NCI-H146 (cell line): ENCODE data around the gene NDRG4.

Experiments used
- DNase-seq: peaks from one replicate; lab custom pipeline; 2025; lab: John Stamatoyannopoulos, UW

The NDRG4 gene

GRCh38 chr16:58495521-58496331 is 4.2 kb upstream of the NDRG4 start:
- peak; percentile 42 for DNase-seq

DNA sequence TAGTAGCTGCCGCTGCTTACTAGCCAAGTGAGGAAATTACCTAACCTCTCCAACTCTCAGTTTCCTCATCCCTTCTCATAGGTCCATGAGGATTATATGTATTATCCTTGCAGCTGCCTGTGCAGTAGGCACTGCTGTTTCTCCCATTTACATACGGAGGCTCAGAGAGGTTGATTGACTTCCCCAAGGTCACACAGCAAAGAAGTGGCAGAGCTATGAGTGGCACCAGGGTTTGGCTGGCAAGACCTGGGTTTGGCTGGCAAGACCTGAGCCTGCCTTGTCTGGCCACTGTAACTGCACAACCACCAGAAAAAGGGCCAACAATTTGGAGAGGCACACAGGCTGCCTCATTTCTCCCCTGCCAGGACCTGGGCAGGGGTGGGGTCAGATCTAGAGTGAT is 2.5 kb upstream of the NDRG4 start:
- DNase-seq: no peak

- no peak for DNase-seq
Observed at GRCh38 chr16:58497935-58498334, 2.0 kb upstream of the NDRG4 start.

DNA sequence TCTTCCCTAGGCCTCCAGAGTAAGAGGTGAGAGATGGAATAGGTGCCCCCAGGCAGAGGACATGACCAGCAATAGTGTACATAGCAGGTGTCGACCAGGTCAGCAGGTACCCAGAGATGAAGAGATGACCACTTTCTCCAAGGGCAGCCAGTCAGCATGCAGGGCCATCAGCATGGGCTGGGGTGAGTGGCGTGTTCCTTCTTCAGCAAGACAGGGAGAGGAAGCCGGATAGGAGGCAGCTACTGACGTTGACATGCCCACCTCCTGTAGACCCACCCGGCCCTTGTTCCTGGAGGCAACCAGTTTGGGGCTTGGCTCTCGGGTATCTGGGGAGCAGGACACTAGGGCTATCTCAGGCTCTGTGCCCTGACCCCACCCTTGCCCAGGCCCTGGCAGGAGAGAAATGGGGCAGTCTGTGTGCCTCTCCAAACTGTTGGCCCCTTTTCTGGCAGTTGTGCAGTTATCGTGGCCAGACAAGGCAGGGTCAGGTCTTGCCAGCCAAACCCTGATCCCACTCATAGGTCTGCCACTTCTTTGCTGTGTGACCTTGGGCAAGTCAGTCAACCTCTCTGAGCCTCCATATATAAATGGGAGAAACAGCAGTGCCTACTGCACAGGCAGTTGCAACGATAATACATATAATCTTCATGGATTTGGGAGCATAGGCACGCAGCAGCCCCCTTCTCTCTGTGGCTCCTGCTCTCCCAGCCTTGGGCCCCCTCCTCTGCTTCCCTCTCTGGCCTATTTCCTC is 1.4 kb upstream of the NDRG4 start:
- no peak for DNase-seq

DNA sequence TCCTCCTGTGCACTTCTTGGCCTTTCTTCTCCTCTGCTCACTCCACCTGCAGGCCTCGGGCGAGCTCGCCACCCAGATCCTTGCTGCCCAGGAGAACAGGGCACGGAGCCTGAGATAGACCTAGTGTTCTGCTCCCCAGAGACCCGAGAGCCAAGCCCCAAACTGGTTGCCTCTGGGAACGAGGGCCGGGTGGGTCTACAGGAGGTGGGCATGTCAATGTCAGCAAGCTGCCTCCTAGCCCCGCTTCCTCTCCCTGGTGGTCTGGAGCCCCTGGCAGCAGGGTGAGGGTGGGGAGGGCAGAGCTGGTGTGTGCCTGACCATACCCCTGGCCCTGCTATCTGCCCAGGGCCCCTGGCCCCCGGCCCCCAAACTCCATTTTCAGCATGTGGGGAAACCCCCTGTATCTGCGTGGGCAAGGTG is 841 bp upstream of the NDRG4 start:
- no peak for DNase-seq

- DNase-seq: peak; percentile 26
Observed at GRCh38 chr16:58500430-58501241, 693 bp downstream of the NDRG4 start.

GRCh38 chr16:58501242-58502131 is 1.5 kb downstream of the NDRG4 start:
- peak; percentile 64 for DNase-seq

DNA sequence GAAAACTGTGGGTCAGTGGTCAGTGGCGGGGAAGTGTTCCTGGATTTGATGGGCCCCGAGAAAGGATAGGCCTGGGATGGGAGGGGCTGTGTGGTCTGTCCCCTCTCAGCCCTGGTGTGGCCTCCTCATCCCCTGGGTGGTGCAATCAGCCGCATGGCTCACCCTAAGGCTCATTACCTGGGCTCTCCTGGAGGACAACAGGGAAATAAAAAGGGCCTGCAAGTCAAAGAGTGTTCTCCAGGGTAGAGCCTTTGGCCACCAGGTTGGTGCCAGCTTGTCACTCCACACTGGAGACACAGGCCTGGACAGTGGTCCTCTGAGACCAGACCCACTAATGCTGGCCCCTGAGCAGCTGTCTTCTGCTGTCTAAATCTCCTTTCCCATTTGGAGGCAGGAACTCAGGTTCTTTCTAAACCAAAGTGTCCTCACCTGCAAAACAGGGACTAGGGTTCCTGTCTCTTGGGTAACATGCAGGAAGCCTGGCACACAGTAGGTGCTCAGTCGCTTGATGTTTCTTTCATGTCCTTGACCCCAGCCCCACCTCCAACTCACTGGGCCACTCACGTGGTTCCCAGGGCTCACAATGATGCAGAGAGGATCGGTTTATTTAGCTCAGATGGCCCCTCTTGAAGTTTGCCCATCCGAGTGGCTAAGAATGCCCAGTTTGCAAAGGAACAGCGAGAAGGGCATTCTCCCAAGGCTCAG is 2.4 kb downstream of the NDRG4 start:
- DNase-seq: no peak

DNA sequence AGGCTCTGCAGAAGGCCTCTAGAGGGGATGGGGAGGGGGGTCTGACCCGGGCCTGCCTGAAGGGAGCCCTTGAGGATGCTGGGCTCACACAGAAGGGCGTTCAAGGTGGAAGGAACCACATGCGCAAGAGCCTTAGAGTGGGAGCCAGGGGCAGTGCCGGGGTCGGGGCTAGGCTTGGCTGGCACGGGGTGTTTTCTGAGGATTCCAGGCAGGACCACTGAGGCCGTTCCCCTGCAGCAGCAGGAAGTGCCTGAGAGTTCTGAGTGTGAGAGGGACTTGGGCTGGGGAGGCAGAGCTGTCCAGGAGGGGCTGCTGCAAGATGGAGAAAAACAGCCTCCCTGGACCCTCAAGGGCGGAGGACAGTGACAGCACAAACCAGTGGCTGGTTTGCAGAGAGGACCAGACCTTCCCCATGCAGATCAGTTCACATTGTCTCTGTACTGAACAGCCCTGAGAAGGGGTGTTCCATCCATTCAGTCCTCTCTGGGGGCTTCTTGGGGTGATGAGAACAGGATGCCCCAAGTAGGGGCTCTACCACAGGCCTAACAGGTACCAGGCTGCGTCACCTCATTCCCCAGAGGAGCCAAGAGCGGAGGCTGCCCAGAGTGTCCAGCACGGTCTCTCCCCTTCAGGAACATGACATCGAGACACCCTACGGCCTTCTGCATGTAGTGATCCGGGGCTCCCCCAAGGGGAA is 3.4 kb downstream of the NDRG4 start:
- no peak for DNase-seq

DNA sequence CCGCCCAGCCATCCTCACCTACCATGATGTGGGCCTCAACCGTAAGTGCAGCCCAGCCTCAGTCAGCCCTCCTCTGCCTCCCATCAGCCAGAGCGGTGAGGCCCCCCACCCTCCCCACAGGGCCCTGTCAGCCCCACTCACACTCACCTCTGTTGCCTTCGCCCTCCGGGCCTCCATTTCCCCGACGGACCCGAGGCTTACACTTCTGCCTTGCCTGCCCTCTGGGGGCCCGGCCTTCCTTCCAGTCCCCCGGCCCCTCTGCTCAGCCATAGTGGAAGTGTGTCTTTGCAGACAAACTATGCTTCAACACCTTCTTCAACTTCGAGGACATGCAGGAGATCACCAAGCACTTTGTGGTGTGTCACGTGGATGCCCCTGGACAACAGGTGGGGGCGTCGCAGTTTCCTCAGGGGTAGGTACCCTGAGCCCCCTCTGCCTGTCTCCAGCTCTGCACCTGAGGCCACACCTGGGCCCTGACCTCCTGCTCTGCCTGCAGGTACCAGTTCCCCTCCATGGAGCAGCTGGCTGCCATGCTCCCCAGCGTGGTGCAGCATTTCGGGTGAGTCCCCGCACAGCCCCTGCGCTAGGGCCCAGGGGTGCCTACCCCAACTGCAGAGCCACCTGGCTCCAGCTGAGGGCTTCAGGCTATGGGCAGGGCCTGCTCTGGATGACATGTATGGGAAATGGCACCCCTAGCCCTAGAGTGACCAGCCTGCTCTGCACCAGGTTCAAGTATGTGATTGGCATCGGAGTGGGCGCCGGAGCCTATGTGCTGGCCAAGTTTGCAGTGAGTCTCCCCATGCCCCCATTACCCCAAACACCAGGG is 4.1 kb downstream of the NDRG4 start:
- no peak for DNase-seq

- DNase-seq: no peak
Observed at GRCh38 chr16:58506241-58507194, 6.6 kb downstream of the NDRG4 start.

- no peak for DNase-seq
Observed at GRCh38 chr16:58507195-58507962, 7.4 kb downstream of the NDRG4 start.

DNA sequence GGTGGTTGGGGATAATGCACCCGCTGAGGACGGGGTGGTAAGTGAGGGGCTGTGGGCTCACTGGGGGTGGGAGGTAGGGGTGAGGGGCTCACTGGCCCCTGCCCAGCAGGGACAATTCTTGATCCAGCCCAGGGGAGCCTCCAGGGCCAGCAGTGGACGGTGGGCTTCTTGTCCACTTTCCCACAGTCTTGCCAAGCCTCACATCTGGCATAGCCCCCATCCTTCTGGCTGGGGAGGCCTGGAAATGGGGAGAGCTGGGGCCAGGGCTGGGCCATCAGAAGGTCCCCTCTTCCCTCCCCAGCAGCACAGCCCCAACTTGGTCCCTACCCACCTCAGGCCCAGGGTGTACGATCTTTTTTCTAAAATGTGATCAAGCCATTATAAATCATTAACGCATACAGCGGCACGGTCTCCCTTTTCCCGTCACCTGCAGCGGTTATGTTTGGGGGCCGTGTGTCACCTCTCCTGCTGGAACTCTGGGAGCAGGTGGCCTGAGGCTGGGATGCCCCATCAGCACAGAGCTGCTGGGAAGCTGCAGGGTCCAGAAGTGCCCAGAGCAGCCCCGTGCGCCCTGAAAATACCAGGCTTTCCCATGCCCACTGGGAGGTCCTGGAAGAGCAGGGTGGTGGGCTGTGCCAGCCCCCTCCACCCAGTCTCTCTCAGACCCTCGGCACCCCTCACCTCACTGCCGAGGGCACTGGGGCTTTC is 8.2 kb downstream of the NDRG4 start:
- DNase-seq: no peak

DNA sequence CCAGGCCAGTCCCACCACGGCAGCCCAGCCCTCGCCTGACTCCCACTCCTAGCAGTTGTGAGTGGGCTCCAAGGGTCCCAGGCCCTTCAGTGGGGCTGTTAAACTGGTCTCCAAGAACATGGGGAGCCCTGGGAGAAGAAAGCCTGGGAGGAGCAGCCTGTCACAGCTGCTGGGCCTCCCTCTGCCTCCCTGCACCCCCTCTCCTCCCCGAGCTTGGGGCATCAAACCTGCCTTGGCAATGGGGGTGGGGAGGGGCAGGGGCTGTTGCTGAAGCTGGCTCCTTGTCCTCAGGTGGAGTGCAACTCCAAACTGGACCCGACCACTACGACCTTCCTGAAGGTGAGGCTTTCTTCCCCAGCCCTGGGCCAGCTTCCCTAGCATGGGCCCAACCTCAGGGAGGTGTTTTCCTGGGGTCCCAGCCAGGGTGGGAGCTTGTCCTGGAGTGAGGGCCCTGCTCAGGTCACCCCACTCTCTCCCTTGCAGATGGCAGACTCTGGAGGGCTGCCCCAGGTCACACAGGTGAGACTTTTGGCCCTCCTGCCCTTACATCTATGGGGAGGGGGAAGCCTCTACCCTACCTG is 8.8 kb downstream of the NDRG4 start:
- DNase-seq: no peak

DNA sequence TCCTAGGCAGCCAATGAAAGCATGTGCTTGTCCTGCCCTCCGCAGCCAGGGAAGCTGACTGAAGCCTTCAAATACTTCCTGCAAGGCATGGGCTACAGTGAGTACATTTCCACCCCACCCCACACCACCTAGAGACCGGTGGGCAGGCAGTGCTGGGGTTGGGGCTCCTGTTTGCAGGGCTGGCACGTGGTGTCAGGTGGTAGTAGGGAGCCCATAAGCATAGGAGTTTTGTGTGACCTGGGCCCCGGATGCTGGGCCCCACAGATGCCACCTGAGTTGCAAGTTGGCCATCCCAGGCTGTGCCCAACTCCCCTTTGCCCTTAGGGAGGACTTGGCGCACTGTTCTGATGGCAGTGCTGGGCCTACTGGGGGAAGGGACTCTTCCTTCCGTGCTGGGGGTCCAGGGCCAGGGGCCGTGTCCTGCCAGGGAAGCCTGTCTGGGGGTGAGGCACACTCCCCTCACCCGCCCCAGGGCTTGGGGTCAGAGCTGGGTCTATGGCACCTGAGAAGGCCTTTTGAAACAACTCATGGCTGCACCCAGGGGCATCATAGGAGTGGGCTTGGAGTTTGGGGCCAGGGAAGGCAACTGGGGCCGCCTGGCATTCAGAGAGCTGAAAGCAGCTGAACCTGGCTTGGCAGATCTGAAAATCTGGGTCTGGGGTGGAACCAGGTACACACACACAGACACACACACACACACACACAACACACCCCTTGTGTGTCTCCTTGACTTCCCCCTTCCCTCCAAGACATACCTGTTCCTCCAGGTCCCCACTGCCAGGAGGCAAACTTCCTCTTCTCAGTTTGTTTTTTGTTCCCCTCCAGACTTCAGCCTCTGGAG is 9.5 kb downstream of the NDRG4 start:
- DNase-seq: no peak
